ENCODE results near the gene GRIK1. TPM values are rescaled to one million over a fixed set of nuclear protein-coding genes. Genes with fewer than 3 reads are reported as not detected.
A peak's percentile ranks its signal among the peaks of the same experiment; 100 is the strongest.

The GRIK1 gene
- polyA plus RNA-seq, 3 donors, result not detected

- Histone ChIP-seq H3K4me2 (replicated peaks; ENCODE audit: extremely low read depth, low read length, poor library complexity, severe bottlenecking) (no peak overlapping the region), H2AFZ (ENCODE audit: insufficient read depth, low read depth, low read length, poor library complexity, severe bottlenecking) (no peak overlapping the region), H3K27ac (ENCODE audit: low read depth in 1 of 2, low read length in 2 of 2) (no peak overlapping the region), H3K4me3 (replicated peaks in 1 of 3; ENCODE audit: low read depth in 2 of 3, low read length in 3 of 3) (no peak overlapping the region), H3K4me1 (ENCODE audit: control insufficient read depth in 1 of 2, insufficient read depth in 2 of 2, low read length in 2 of 2) (peaks cover 8 to 15% of the 10 kb centered on the region in 2 donors), H3K27me3 (ENCODE audit: control insufficient read depth in 2 of 2, insufficient read depth in 2 of 2, low read length in 2 of 2) (no peaks in the 10 kb centered on the region), H3K9ac (ENCODE audit: insufficient read depth, low read length, poor library complexity, severe bottlenecking) (no peak overlapping the region), H3K79me2 (ENCODE audit: insufficient read depth, low read length) (no peaks in the 10 kb centered on the region), H3K9me3 (replicated peaks in 1 of 2; ENCODE audit: control insufficient read depth in 1 of 2, insufficient read depth in 1 of 2, low read length in 2 of 2) (no peaks in the 10 kb centered on the region), H4K20me1 (ENCODE audit: insufficient read depth, low read length) (no peaks in the 10 kb centered on the region), H3K36me3 (replicated peaks in 1 of 2; ENCODE audit: control insufficient read depth in 1 of 2, insufficient read depth in 2 of 2, low read length in 2 of 2) (no peaks in the 10 kb centered on the region)
- Mint-ChIP-seq H3K36me3 (no peaks in the 10 kb centered on the region), H3K9me3 (peaks cover 0 to 9% (median 2%) of the 10 kb centered on the region in 7 donors), H3K27ac (peak overlapping the region in 1 of 7 donors; percentile 0), H3K4me3 (no peak overlapping the region), H3K27me3 (ENCODE audit: low read depth in 3 of 3) (peaks cover 0 to under 1% (median 0%) of the 10 kb centered on the region in 3 donors), H3K4me1 (peaks cover 8% of the 10 kb centered on the region)
- TF ChIP-seq CTCF (IDR thresholded peaks at IDR 0.05), result no peak
- intact Hi-C loops (cut with micrococcal nuclease), result no loop called here
- WGBS (ENCODE audit: insufficient coverage), result 13% methylated on average over 1 of the region's 1 CpG
- peak; percentile 8 to 12 (median 12) for DNase-seq
Measured at GRCh38 chr21:29739176-29739575, 200.6 kb downstream of the GRIK1 start.

- no peak for DNase-seq
- Histone ChIP-seq H3K27me3 (ENCODE audit: control insufficient read depth in 2 of 2, insufficient read depth in 2 of 2, low read length in 2 of 2) (no peaks in the 10 kb centered on the region), H3K4me1 (ENCODE audit: control insufficient read depth in 1 of 2, insufficient read depth in 2 of 2, low read length in 2 of 2) (peaks cover 8 to 15% of the 10 kb centered on the region in 2 donors), H3K9me3 (replicated peaks in 1 of 2; ENCODE audit: control insufficient read depth in 1 of 2, insufficient read depth in 1 of 2, low read length in 2 of 2) (no peaks in the 10 kb centered on the region), H3K9ac (ENCODE audit: insufficient read depth, low read length, poor library complexity, severe bottlenecking) (no peak overlapping the region), H4K20me1 (ENCODE audit: insufficient read depth, low read length) (no peaks in the 10 kb centered on the region), H3K36me3 (replicated peaks in 1 of 2; ENCODE audit: control insufficient read depth in 1 of 2, insufficient read depth in 2 of 2, low read length in 2 of 2) (no peaks in the 10 kb centered on the region), H3K4me3 (replicated peaks in 1 of 3; ENCODE audit: low read depth in 2 of 3, low read length in 3 of 3) (no peak overlapping the region), H3K4me2 (replicated peaks; ENCODE audit: extremely low read depth, low read length, poor library complexity, severe bottlenecking) (no peak overlapping the region), H3K79me2 (ENCODE audit: insufficient read depth, low read length) (no peaks in the 10 kb centered on the region), H2AFZ (ENCODE audit: insufficient read depth, low read depth, low read length, poor library complexity, severe bottlenecking) (no peak overlapping the region), H3K27ac (ENCODE audit: low read depth in 1 of 2, low read length in 2 of 2) (no peak overlapping the region)
- Mint-ChIP-seq H3K9me3 (peaks cover 0 to 9% (median 2%) of the 10 kb centered on the region in 7 donors), H3K36me3 (no peaks in the 10 kb centered on the region), H3K27ac (no peak overlapping the region), H3K27me3 (ENCODE audit: low read depth in 3 of 3) (no peaks in the 10 kb centered on the region), H3K4me1 (peaks cover 8% of the 10 kb centered on the region), H3K4me3 (no peak overlapping the region)
- TF ChIP-seq CTCF (IDR thresholded peaks at IDR 0.05), result no peak
- intact Hi-C loops (cut with micrococcal nuclease), result no loop called here
- no CpG with 5 or more reads among the region's 1 CpG for WGBS (ENCODE audit: insufficient coverage)
Measured at GRCh38 chr21:29738730-29739129, 201.1 kb downstream of the GRIK1 start.
